Suppressor macrophage treated with lipopolysaccharide for 4 hours (primary cell): ENCODE results near the gene FAF1.
"Not testable (repeated sequence)": the region's sequence is repeated elsewhere in the genome, so short reads cannot be mapped to it uniquely, and the experiment has no call there.

Experiments used
- DNase-seq: peaks from one replicate; pipeline ENCODE4 v3.0.0-alpha.2; 2020

FAF1 gene

GRCh38 chr1:50952566-50952965, 7.5 kb downstream of the FAF1 start:
- not testable (repeated sequence) for DNase-seq

GRCh38 chr1:50950396-50950795, 9.7 kb downstream of the FAF1 start:
- DNase-seq, result no peak

GRCh38 chr1:50949286-50949982, 10.6 kb downstream of the FAF1 start:
- no peak for DNase-seq

- no peak for DNase-seq
Observed at GRCh38 chr1:50942334-50942733, 17.7 kb downstream of the FAF1 start.

DNA sequence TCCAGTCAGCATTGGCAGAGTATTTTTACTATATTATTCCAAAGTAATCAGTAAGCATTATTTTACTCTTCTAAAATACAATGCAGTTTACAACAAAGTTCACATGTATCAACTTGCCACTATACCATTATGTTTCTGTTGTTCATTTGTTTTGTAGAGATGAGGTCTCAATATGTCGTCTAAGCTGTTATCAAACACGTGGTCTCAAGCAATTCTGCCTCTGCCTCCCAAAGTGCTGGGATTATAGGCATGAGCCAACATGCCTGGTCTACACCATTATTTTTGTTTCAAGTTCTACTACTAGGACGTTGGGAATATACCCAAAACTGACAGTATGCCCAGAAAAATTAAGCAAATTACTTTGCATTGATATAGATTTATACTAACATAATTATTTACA, 19.8 kb downstream of the FAF1 start:
- no peak for DNase-seq

DNA sequence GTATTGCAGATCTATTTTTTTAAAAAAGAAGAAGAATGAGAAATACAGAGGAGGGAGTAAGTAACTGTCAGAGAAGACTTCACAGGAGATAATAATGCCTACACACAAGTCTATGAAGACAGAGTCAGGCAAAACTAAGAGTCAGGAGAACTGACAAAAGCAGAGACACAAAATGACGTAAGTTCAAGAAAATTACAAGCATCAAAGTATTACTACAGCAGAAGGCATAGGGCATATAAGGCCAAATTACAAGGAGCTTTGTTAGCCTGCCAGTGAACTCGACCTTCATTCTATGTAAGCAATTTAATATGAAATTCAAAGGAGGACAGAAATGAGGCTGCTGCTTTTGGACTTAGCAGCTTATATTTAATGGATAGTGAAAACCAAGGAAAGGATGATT, 23.7 kb downstream of the FAF1 start:
- no peak for DNase-seq

DNA sequence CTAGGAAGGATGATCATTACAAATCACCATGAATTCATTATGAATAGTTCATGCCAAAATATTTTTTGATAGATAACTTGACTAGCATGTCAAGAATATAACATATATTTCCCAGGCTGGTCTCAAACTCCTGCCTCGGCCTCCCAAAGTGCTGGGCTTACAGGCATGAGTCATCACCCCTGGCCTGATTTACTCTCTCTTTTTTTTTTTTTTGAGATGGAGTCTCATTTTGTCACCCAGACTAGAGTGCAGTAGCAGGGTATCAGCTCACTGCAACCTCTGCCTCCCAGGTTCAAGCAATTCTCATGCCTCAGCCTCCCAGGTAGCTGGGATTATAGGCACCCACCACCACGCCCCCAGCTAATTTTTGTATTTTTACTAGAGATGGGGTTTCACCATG, 24.8 kb downstream of the FAF1 start:
- DNase-seq, result not testable (repeated sequence)

- no peak for DNase-seq
Observed at GRCh38 chr1:50934838-50935237, 25.2 kb downstream of the FAF1 start.

GRCh38 chr1:50933770-50934169, 26.3 kb downstream of the FAF1 start:
- DNase-seq, result not testable (repeated sequence)

GRCh38 chr1:50932043-50932442, 28.0 kb downstream of the FAF1 start:
- not testable (repeated sequence) for DNase-seq

DNA sequence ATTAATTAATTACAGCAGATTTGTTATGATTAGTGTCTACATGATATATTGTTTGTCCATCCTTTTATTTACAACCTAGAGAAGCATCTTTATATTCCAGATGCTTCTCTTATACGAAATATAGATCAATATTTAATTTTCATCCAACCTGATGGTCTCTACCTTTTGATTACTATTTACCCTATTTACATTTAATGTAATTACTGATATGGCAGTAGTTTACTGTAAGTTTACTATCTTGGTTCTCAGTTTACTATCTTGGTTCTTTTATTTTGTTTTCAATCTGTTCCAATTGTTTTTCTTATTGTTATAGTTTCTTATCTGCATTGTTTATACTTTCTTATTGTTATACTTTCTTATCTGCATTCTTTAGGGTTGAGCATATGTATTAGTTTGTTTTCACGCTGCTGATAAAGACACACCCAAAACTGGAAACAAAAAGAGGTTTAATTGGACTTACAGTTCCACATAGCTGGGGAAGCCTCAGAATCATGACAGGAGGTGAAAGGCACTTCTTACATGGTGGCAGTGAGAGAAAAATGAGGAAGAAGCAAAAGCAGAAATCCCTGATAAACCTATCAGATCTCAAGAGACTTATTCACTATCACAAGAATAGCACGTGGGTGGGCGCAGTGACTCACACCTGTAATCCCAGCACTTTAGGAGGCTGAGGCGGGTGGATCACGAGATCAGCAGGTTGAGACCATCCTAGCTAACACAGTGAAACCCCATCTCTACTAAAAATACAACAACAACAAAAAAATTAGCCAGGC, 28.9 kb downstream of the FAF1 start:
- DNase-seq, result peak; percentile 26

DNA sequence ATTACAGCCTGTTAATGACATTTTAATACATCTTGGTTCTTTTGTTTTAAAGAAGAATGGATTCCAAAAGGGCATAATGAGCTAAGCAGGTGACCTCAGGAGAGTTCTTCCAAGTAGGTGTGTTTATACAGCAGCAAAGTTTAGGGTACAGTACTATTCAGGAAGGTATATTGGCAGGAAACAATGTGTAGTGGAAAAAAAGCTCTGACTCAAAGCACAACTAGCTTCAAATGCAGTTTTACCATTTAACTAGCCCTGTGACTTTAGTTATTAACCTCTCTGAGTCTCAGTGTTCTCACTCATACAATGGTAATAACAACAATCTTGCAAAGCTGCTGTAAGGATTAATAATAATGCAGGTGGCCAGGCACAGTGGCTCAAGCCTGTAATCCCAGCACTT, 29.9 kb downstream of the FAF1 start:
- no peak for DNase-seq

DNA sequence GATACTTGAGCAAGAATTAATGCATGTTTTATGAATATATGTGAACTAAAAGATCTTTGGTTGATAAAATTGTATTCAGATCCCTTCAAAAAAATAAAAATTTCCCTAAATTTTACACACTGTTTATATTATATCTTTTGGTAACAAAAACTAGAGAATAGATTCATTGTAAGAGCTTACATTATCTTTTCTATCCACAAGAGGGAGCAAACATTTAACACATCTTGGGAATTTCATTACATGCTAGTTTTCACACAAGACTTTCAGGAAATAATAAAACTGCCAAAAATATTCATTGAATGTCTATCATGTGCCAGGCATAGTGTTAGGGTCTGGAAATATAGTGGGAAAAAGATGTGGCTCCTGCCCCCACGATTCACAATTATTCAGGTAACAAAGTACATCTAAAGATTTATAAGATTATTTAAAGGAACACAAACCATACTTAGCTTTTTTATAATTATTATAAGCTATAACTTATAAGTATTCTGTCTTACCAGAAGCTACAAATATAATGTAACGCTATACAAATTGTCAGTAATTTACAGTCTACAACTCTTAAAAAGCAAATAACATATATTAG, 30.6 kb downstream of the FAF1 start:
- peak; percentile 50 for DNase-seq

- no peak for DNase-seq
Observed at GRCh38 chr1:50923564-50923963, 36.5 kb downstream of the FAF1 start.

- no peak for DNase-seq
Observed at GRCh38 chr1:50921029-50921428, 39.0 kb downstream of the FAF1 start.

DNA sequence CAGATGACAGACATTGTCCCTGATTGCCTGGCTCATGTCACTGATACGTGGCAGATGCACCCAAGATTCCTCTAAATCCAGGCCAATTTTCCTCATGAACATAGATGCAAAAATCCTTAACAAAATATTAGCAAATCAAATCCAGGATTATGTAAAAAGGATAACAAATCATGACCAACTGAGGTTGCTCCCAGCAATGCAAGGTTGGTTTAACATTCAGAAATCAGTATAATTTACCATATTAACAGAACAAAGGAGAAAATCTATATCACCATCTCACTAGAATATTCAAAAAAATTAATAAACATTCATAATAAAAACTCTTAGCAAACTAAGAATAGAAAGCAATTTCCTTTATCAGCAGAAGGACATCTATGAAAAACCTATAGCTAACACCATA, 39.7 kb downstream of the FAF1 start:
- no peak for DNase-seq

GRCh38 chr1:50917138-50918137, 42.6 kb downstream of the FAF1 start:
- peak; percentile 41 for DNase-seq

GRCh38 chr1:50915621-50916020, 44.4 kb downstream of the FAF1 start:
- no peak for DNase-seq

DNA sequence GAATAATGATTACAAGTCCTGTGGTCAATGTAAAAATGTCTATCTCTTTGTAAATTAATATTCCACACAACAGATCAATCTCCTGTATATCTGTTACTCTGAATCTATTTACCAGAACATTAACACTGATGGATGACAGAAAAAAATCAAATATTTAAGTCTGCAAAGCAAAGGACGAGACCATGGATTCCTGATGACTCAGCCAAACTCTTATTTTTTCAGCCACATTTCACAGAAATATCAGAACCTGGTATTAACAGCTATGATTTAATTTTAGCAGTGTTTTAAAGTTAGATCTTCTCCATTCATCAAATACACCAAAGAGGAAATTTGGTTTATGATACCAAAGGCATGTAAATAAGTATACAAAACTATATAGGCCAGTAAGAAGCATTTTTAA, 46.1 kb downstream of the FAF1 start:
- no peak for DNase-seq

DNA sequence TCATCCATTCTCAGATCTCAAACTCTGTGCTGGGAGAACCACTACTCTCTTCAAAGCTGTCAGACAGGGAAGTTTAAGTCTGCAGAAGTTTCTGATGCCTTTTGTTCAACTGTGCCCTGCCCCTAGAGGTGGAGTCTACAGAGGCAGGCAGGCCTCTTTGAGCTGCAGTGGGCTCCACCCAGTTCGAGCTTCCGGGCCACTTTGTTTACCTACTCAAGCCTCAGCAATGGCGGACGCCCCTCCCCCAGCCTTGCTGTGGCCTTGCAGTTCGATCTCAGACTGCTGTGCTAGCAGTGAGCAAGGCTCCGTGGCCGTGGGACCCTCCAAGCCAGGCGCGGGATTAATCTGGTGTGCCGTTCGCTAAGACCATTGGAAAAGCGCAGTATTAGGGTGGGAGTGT, 49.7 kb downstream of the FAF1 start:
- not testable (repeated sequence) for DNase-seq

- not testable (repeated sequence) for DNase-seq
Observed at GRCh38 chr1:50907610-50908009, 52.5 kb downstream of the FAF1 start.

DNA sequence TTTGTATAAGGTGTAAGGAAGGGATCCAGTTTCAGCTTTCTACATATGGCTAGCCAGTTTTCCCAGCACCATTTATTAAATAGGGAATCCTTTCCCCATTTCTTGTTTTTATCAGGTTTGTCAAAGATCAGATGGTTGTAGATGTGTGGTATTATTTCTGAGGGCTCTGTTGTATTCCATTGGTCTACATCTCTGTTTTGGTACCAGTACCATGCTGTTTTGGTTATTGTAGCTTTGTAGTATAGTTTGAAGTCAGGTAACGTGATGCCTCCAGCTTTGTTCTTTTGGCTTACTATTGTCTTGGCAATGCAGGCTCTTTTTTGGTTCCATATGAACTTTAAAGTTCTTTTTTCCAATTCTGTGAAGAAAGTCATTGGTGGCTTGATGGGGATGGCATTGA, 54.0 kb downstream of the FAF1 start:
- not testable (repeated sequence) for DNase-seq

DNA sequence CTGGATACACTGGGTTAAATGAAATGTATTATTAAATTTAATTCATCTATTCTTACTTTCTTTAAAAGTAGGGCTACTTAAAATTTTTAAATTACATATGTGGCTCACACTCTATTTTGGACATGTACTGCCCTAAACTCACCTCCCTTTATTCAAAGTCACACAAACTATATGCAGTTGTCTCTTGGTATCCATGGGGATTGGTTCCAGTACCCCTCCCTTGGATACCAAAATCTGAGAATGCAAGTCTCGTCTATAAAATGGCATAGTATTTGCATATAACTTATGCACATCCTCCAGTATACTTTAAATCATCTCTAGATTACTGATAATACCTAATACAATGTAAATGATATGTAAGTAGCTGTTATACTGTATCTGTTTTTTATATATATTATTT, 57.6 kb downstream of the FAF1 start:
- DNase-seq, result no peak
